ENCODE measurements around the gene RAB11FIP3.
"Not testable (repeated sequence)": the region's sequence is repeated elsewhere in the genome, so short reads cannot be mapped to it uniquely, and the experiment has no call there.

Gene RAB11FIP3

GRCh38 chr16:482468-483185 lies 57.2 kb downstream of the RAB11FIP3 start:
- Histone ChIP-seq H3K9me3 (ENCODE audit: control insufficient read depth in 2 of 2, low read length in 2 of 2) (no peaks in the 10 kb centered on the region), H3K4me3 (ENCODE audit: low read length in 2 of 2) (no peak overlapping the region), H3K27ac (ENCODE audit: low read length) (no peak overlapping the region), H3K4me1 (ENCODE audit: control insufficient read depth, insufficient read depth, low read length) (no peaks in the 10 kb centered on the region), H3K9ac (ENCODE audit: low read length in 2 of 2) (no peak overlapping the region), H3K27me3 (ENCODE audit: control insufficient read depth in 1 of 2, insufficient read depth in 2 of 2, low read length in 2 of 2) (no peaks in the 10 kb centered on the region), H3K36me3 (ENCODE audit: control insufficient read depth in 2 of 2, insufficient read depth in 2 of 2, low read length in 2 of 2) (peaks cover 0 to 7% of the 10 kb centered on the region in 2 donors)

- H3K9ac ChIP-seq (ENCODE audit: low read length in 2 of 2), result no peak overlapping the region
- H3K36me3 ChIP-seq (ENCODE audit: control insufficient read depth in 2 of 2, insufficient read depth in 2 of 2, low read length in 2 of 2), result peaks cover 0 to 7% of the 10 kb centered on the region in 2 donors
Measured at GRCh38 chr16:483341-484075, 58.1 kb downstream of the RAB11FIP3 start.

GRCh38 chr16:489606-490005 lies 64.2 kb downstream of the RAB11FIP3 start:
- Histone ChIP-seq H3K9me3 (ENCODE audit: control insufficient read depth in 2 of 2, low read length in 2 of 2) (no peaks in the 10 kb centered on the region), H3K4me3 (ENCODE audit: low read length in 2 of 2) (no peak overlapping the region), H3K27ac (ENCODE audit: low read length) (no peak overlapping the region), H3K27me3 (ENCODE audit: control insufficient read depth in 1 of 2, insufficient read depth in 2 of 2, low read length in 2 of 2) (no peaks in the 10 kb centered on the region), H3K4me1 (ENCODE audit: control insufficient read depth, insufficient read depth, low read length) (no peaks in the 10 kb centered on the region), H3K36me3 (ENCODE audit: control insufficient read depth in 2 of 2, insufficient read depth in 2 of 2, low read length in 2 of 2) (peaks cover 5 to 21% of the 10 kb centered on the region in 2 donors), H3K9ac (ENCODE audit: low read length in 2 of 2) (no peak overlapping the region)

More at GRCh38 chr16:483341-484075, 58.1 kb downstream of the RAB11FIP3 start:
- Histone ChIP-seq H3K27me3 (ENCODE audit: control insufficient read depth in 1 of 2, insufficient read depth in 2 of 2, low read length in 2 of 2) (no peaks in the 10 kb centered on the region), H3K27ac (ENCODE audit: low read length) (no peak overlapping the region), H3K9me3 (ENCODE audit: control insufficient read depth in 2 of 2, low read length in 2 of 2) (no peaks in the 10 kb centered on the region), H3K4me3 (ENCODE audit: low read length in 2 of 2) (no peak overlapping the region), H3K4me1 (ENCODE audit: control insufficient read depth, insufficient read depth, low read length) (no peaks in the 10 kb centered on the region)

GRCh38 chr16:490768-491167 lies 65.3 kb downstream of the RAB11FIP3 start:
- H3K27me3 ChIP-seq (ENCODE audit: control insufficient read depth in 1 of 2, insufficient read depth in 2 of 2, low read length in 2 of 2), result no peaks in the 10 kb centered on the region
- no peak overlapping the region for H3K27ac ChIP-seq (ENCODE audit: low read length)
- H3K4me1 ChIP-seq (ENCODE audit: control insufficient read depth, insufficient read depth, low read length), result no peaks in the 10 kb centered on the region
- no peak overlapping the region for H3K4me3 ChIP-seq (ENCODE audit: low read length in 2 of 2)
- no peak overlapping the region for H3K9ac ChIP-seq (ENCODE audit: low read length in 2 of 2)
- peaks cover 5 to 19% of the 10 kb centered on the region in 2 donors for H3K36me3 ChIP-seq (ENCODE audit: control insufficient read depth in 2 of 2, insufficient read depth in 2 of 2, low read length in 2 of 2)
- no peaks in the 10 kb centered on the region for H3K9me3 ChIP-seq (ENCODE audit: control insufficient read depth in 2 of 2, low read length in 2 of 2)

- Histone ChIP-seq H3K4me3 (ENCODE audit: low read length in 2 of 2) (no peak overlapping the region), H3K9ac (ENCODE audit: low read length in 2 of 2) (no peak overlapping the region), H3K9me3 (ENCODE audit: control insufficient read depth in 2 of 2, low read length in 2 of 2) (no peaks in the 10 kb centered on the region), H3K27me3 (ENCODE audit: control insufficient read depth in 1 of 2, insufficient read depth in 2 of 2, low read length in 2 of 2) (no peaks in the 10 kb centered on the region), H3K36me3 (ENCODE audit: control insufficient read depth in 2 of 2, insufficient read depth in 2 of 2, low read length in 2 of 2) (peaks cover 5 to 19% of the 10 kb centered on the region in 2 donors), H3K4me1 (ENCODE audit: control insufficient read depth, insufficient read depth, low read length) (no peaks in the 10 kb centered on the region), H3K27ac (ENCODE audit: low read length) (no peak overlapping the region)
Measured at GRCh38 chr16:491220-491919, 65.9 kb downstream of the RAB11FIP3 start.

- Histone ChIP-seq H3K9ac (ENCODE audit: low read length in 2 of 2) (no peak overlapping the region), H3K4me1 (ENCODE audit: control insufficient read depth, insufficient read depth, low read length) (no peaks in the 10 kb centered on the region), H3K9me3 (ENCODE audit: control insufficient read depth in 2 of 2, low read length in 2 of 2) (no peaks in the 10 kb centered on the region), H3K36me3 (ENCODE audit: control insufficient read depth in 2 of 2, insufficient read depth in 2 of 2, low read length in 2 of 2) (peaks cover 5 to 23% of the 10 kb centered on the region in 2 donors), H3K27me3 (ENCODE audit: control insufficient read depth in 1 of 2, insufficient read depth in 2 of 2, low read length in 2 of 2) (no peaks in the 10 kb centered on the region), H3K27ac (ENCODE audit: low read length) (no peak overlapping the region), H3K4me3 (ENCODE audit: low read length in 2 of 2) (no peak overlapping the region)
Measured at GRCh38 chr16:492211-492875, 66.9 kb downstream of the RAB11FIP3 start.

- H3K4me1 ChIP-seq (ENCODE audit: control insufficient read depth, insufficient read depth, low read length); H3K9me3 ChIP-seq (ENCODE audit: control insufficient read depth in 2 of 2, low read length in 2 of 2); H3K27ac ChIP-seq (ENCODE audit: low read length); H3K9ac ChIP-seq (ENCODE audit: low read length in 2 of 2); H3K27me3 ChIP-seq (ENCODE audit: control insufficient read depth in 1 of 2, insufficient read depth in 2 of 2, low read length in 2 of 2); H3K4me3 ChIP-seq (ENCODE audit: low read length in 2 of 2): not testable (repeated sequence)
- H3K36me3 ChIP-seq (ENCODE audit: control insufficient read depth in 2 of 2, insufficient read depth in 2 of 2, low read length in 2 of 2), result peaks cover 5 to 26% of the 10 kb centered on the region in 2 donors
Measured at GRCh38 chr16:494676-495075, 69.2 kb downstream of the RAB11FIP3 start.

- H3K9me3 ChIP-seq (ENCODE audit: control insufficient read depth in 2 of 2, low read length in 2 of 2), result no peaks in the 10 kb centered on the region
- no peaks in the 10 kb centered on the region for H3K4me1 ChIP-seq (ENCODE audit: control insufficient read depth, insufficient read depth, low read length)
- no peak overlapping the region for H3K9ac ChIP-seq (ENCODE audit: low read length in 2 of 2)
- peaks cover 0 to 23% of the 10 kb centered on the region in 2 donors for H3K36me3 ChIP-seq (ENCODE audit: control insufficient read depth in 2 of 2, insufficient read depth in 2 of 2, low read length in 2 of 2)
- no peaks in the 10 kb centered on the region for H3K27me3 ChIP-seq (ENCODE audit: control insufficient read depth in 1 of 2, insufficient read depth in 2 of 2, low read length in 2 of 2)
- no peak overlapping the region for H3K27ac ChIP-seq (ENCODE audit: low read length)
- no peak overlapping the region for H3K4me3 ChIP-seq (ENCODE audit: low read length in 2 of 2)
Measured at GRCh38 chr16:495127-495748, 69.8 kb downstream of the RAB11FIP3 start.

- Histone ChIP-seq H3K4me3 (ENCODE audit: low read length in 2 of 2) (no peak overlapping the region), H3K27me3 (ENCODE audit: control insufficient read depth in 1 of 2, insufficient read depth in 2 of 2, low read length in 2 of 2) (no peaks in the 10 kb centered on the region), H3K9me3 (ENCODE audit: control insufficient read depth in 2 of 2, low read length in 2 of 2) (no peaks in the 10 kb centered on the region), H3K9ac (ENCODE audit: low read length in 2 of 2) (no peak overlapping the region), H3K4me1 (ENCODE audit: control insufficient read depth, insufficient read depth, low read length) (no peaks in the 10 kb centered on the region), H3K27ac (ENCODE audit: low read length) (no peak overlapping the region), H3K36me3 (ENCODE audit: control insufficient read depth in 2 of 2, insufficient read depth in 2 of 2, low read length in 2 of 2) (peaks cover 0 to 16% of the 10 kb centered on the region in 2 donors)
Measured at GRCh38 chr16:496097-496886, 70.8 kb downstream of the RAB11FIP3 start.

Data from stomach smooth muscle (tissue), 2 donors.